HepG2 (cell line): Measurements from ENCODE around the gene ODC1. TPM values are rescaled to one million over a fixed set of nuclear protein-coding genes. Genes with fewer than 3 reads are reported as not detected.

ENCODE experiments used
- CREB3 ChIP-seq: sonication (generic); formaldehyde crosslinking; IDR thresholded peaks from 2 replicates; pipeline ENCODE4 v1.5.0; 2020; ENCODE audit warnings: missing genetic modification reagents
- ESRRA ChIP-seq: sonication (generic); formaldehyde crosslinking; IDR thresholded peaks from 2 replicates; pipeline ENCODE4 v1.5.1; 2020; ENCODE audit warnings: mild to moderate bottlenecking, low read depth, missing genetic modification reagents
- GTF2F1 ChIP-seq: fragments of 150-350 bp; IDR thresholded peaks from 2 replicates; pipeline ENCODE4 v1.6.1; 2014; ENCODE audit warnings: low read length
- HMGXB4 ChIP-seq, 2 experiments: sonication (generic) in 1 of 2; formaldehyde crosslinking in 1 of 2; IDR thresholded peaks; 2 replicates each; pipeline versions ENCODE4 v1.4.0 to v1.6.1; 2018 to 2020; ENCODE audit warnings: missing genetic modification reagents in 2 of 2, borderline replicate concordance in 1 of 2, low read depth in 1 of 2, mild to moderate bottlenecking in 1 of 2, missing biosample characterization in 1 of 2
- HNF4A ChIP-seq: sonication (generic); formaldehyde crosslinking; IDR thresholded peaks from 2 replicates; pipeline ENCODE4 v1.4.0; 2020; ENCODE audit warnings: missing genetic modification reagents
- MYC ChIP-seq: sonication (generic); formaldehyde crosslinking; IDR thresholded peaks from 2 replicates; pipeline ENCODE4 v1.9.0; 2021; ENCODE audit warnings: missing genetic modification reagents, borderline replicate concordance
- STAG1 ChIP-seq: sonication (generic); formaldehyde crosslinking; IDR thresholded peaks from 2 replicates; pipeline ENCODE4 v1.4.0; 2020; ENCODE audit warnings: missing genetic modification reagents
- TOPORS ChIP-seq: sonication (generic); formaldehyde crosslinking; IDR thresholded peaks from 2 replicates; pipeline ENCODE4 v1.8.0; 2023; ENCODE audit warnings: mild to moderate bottlenecking, missing genetic modification reagents
- ZNF121 ChIP-seq: sonication (generic); formaldehyde crosslinking; IDR thresholded peaks from 2 replicates; pipeline ENCODE4 v1.5.0; 2020; ENCODE audit warnings: mild to moderate bottlenecking, missing genetic modification reagents
- ZNF329 ChIP-seq: sonication (generic); formaldehyde crosslinking; IDR thresholded peaks from 2 replicates; pipeline ENCODE4 v1.9.0; 2021; ENCODE audit warnings: low read depth, mild to moderate bottlenecking, missing genetic modification reagents
- ZNF33A ChIP-seq: sonication (generic); formaldehyde crosslinking; IDR thresholded peaks from 2 replicates; pipeline ENCODE4 v1.5.1; 2020; ENCODE audit warnings: missing genetic modification reagents, mild to moderate bottlenecking, moderate library complexity, borderline replicate concordance
- ZNF367 ChIP-seq: sonication (generic); formaldehyde crosslinking; IDR thresholded peaks from 2 replicates; pipeline ENCODE4 v1.4.0; 2020; ENCODE audit warnings: missing genetic modification reagents, borderline replicate concordance
- ZNF550 ChIP-seq: sonication (generic); formaldehyde crosslinking; IDR thresholded peaks from 2 replicates; pipeline ENCODE4 v1.4.0; 2020; ENCODE audit warnings: mild to moderate bottlenecking, missing genetic modification reagents, borderline replicate concordance
- ZNF552 ChIP-seq: sonication (generic); formaldehyde crosslinking; IDR thresholded peaks from 2 replicates; pipeline ENCODE4 v1.9.0; 2022; ENCODE audit warnings: missing genetic modification reagents, mild to moderate bottlenecking, borderline replicate concordance
- ZNF761 ChIP-seq: sonication (generic); formaldehyde crosslinking; conservative IDR thresholded peaks from 2 replicates; pipeline ENCODE4 v1.4.0; 2020; ENCODE audit warnings: mild to moderate bottlenecking, missing genetic modification reagents
- polyA plus RNA-seq, 8 experiments: library from polyadenylated mRNA; depleted of rRNA in 3 of 8; stranded (reverse) in 7 of 8; unstranded in 1 of 8; fragments of >200 nt; fragmentation: Illumina TruSeq in 4 of 8; extraction: Trizol in 4 of 8; gene quantifications; 2 replicates each; pipeline versions ENCODE4 v1.2.1 to v1.2.3, GENCODE V29; 2011 to 2016; ENCODE audit warnings: low read depth in 4 of 8, missing spikeins in 1 of 8, mixed read lengths in 1 of 8; ENCODE audit not compliant: insufficient read depth in 1 of 8
- total RNA-seq, 5 experiments: library from RNA; depleted of rRNA; stranded (reverse); fragments of >200 nt; fragmentation: Illumina TruSeq; extraction: Trizol; gene quantifications; 2 replicates each; pipeline ENCODE4 v1.2.3, GENCODE V29; 2016; ENCODE audit warnings: low read depth in 1 of 5
- TF ChIP-seq, protein P1 (sequence below): sonication (generic); formaldehyde crosslinking; IDR thresholded peaks from 2 replicates; pipeline ENCODE4 v1.4.0; 2020; ENCODE audit warnings: low read depth, missing genetic modification reagents
- TF ChIP-seq, protein P2 (sequence below): sonication (generic); formaldehyde crosslinking; IDR thresholded peaks from 2 replicates; pipeline ENCODE4 v1.4.0; 2020; ENCODE audit warnings: missing genetic modification reagents, mild to moderate bottlenecking, borderline replicate concordance

Gene ODC1
- total and polyA plus RNA-seq, 2 of the 13 experiments (the other 11 are each of a cell fraction or from before 2014, with no cell fraction given), result 142 to 371 TPM

DNA sequence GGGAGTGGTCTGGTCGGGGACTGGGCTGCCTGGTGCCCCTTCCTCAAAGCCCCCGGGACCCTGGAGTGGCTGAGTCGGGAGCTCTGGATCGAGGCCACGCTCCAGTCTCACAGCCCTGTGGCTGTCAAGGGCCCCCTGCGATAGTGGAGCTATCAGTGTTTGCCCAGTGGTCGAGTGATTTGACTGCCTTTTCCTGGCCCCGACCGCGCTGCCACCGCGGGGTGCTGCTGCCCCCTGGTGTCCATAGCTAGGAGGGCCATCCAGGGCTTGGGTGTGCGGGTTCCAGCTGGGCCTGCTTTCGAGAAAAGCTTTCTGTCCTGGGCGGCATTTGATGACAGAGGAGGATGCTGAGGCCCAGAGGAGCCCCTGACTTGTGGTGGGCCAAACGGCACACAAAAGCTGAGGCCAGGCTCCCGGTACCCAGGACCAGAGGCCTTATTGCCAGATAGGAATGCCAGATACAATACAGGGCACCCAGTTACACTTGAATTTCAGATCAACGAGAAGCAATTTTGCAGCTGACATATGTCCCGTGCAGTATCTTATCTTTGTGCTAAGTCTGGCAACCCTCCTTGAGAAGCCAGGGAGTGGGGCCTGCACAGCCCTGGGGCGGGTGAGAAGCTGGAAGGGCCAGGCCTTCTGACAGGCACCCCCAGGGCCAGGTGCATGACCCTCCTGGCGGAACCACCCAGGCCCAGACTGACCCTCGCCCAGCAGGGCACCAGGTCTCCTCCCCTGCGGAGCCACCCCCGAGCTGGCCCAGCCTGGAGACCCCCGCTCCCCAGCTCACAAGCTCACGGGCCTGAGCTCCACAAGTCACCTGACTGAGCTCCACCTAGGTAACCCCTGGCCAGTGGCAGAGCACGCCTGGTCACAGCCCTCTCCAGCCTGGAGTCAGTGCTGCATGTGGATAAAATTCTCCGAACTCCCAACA lies 13.0 kb downstream of the ODC1 start (continued):
- TF ChIP-seq, protein P1, sequence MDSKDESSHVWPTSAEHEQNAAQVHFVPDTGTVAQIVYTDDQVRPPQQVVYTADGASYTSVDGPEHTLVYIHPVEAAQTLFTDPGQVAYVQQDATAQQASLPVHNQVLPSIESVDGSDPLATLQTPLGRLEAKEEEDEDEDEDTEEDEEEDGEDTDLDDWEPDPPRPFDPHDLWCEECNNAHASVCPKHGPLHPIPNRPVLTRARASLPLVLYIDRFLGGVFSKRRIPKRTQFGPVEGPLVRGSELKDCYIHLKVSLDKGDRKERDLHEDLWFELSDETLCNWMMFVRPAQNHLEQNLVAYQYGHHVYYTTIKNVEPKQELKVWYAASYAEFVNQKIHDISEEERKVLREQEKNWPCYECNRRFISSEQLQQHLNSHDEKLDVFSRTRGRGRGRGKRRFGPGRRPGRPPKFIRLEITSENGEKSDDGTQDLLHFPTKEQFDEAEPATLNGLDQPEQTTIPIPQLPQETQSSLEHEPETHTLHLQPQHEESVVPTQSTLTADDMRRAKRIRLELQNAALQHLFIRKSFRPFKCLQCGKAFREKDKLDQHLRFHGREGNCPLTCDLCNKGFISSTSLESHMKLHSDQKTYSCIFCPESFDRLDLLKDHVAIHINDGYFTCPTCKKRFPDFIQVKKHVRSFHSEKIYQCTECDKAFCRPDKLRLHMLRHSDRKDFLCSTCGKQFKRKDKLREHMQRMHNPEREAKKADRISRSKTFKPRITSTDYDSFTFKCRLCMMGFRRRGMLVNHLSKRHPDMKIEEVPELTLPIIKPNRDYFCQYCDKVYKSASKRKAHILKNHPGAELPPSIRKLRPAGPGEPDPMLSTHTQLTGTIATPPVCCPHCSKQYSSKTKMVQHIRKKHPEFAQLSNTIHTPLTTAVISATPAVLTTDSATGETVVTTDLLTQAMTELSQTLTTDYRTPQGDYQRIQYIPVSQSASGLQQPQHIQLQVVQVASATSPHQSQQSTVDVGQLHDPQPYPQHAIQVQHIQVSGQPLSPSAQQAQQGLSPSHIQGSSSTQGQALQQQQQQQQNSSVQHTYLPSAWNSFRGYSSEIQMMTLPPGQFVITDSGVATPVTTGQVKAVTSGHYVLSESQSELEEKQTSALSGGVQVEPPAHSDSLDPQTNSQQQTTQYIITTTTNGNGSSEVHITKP, result no peak
- TF ChIP-seq HMGXB4 (CRISPR knock-in tag; IDR thresholded peaks at IDR 0.05; ENCODE audit: borderline replicate concordance in 1 of 2, low read depth in 1 of 2) (peak; percentile 74 to 92), CREB3 (no peak), ZNF761 (CRISPR knock-in tag) (0 out of 2 replicates have a peak, but pooled peaks have one; percentile 10), ESRRA (CRISPR knock-in tag) (0 out of 2 replicates have a peak, but pooled peaks have one; percentile 51), MYC (CRISPR knock-in tag) (peak; percentile 55; the same call in 1 of the 2 replicates), GTF2F1 (peak; percentile 31; the same call in 1 of the 2 replicates), TOPORS (CRISPR knock-in tag) (no peak), ZNF367 (CRISPR knock-in tag) (no peak), ZNF33A (CRISPR knock-in tag) (no peak), STAG1 (CRISPR knock-in tag) (peak; percentile 100), ZNF552 (CRISPR knock-in tag) (no peak), ZNF550 (CRISPR knock-in tag) (no peak), HNF4A (CRISPR knock-in tag) (no peak), ZNF121 (CRISPR knock-in tag) (no peak), ZNF329 (no peak)
- TF ChIP-seq, protein P2, sequence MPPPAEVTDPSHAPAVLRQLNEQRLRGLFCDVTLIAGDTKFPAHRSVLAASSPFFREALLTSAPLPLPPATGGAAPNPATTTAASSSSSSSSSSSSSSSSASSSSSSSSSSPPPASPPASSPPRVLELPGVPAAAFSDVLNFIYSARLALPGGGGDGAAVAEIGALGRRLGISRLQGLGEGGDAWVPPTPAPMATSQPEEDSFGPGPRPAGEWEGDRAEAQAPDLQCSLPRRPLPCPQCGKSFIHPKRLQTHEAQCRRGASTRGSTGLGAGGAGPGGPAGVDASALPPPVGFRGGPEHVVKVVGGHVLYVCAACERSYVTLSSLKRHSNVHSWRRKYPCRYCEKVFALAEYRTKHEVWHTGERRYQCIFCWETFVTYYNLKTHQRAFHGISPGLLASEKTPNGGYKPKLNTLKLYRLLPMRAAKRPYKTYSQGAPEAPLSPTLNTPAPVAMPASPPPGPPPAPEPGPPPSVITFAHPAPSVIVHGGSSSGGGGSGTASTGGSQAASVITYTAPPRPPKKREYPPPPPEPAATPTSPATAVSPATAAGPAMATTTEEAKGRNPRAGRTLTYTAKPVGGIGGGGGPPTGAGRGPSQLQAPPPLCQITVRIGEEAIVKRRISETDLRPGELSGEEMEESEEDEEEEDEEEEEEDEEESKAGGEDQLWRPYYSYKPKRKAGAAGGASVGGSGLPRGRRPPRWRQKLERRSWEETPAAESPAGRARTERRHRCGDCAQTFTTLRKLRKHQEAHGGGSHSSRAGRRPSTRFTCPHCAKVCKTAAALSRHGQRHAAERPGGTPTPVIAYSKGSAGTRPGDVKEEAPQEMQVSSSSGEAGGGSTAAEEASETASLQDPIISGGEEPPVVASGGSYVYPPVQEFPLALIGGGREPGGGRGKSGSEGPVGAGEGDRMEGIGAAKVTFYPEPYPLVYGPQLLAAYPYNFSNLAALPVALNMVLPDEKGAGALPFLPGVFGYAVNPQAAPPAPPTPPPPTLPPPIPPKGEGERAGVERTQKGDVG (CRISPR knock-in tag), result 0 out of 2 replicates have a peak, but pooled peaks have one; percentile 56
